ENCODE results near the gene EEF1AKMT1. TPM values are rescaled to one million over a fixed set of nuclear protein-coding genes. Genes with fewer than 3 reads are reported as not detected.

EEF1AKMT1 gene
- total RNA-seq, 2 experiments from 2014 or later = 18.7 to 19.6 TPM

DNA sequence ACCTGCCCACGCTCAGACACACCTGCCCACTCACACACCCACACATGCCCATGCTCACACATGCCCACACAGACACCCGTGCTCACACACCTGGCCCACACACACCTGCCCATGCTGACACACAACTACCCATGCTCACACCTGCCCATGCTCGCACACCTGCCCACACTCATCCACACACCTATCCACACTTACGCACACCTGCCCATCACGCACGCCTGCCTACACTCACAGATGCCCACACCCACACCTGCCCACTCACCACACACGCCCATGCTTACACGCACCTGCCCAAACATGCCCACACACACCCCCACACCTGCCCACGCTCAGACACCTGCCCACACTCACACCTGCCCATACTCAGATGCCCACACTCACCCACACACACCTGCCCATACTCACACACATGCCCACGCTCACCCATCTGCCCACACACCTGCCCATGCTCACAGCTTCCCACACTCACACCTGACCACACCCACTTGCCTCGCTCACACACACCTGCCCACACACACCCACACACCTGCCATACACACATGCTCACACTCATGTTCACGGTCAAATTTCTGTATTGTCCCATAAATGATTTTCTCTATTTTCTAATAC, 54.7 kb downstream of the EEF1AKMT1 start:
- Mint-ChIP-seq H3K27ac (no peak overlapping the region), H3K4me1 (ENCODE audit: low read depth) (peaks cover 6% of the 10 kb centered on the region), H3K36me3 (ENCODE audit: low read depth) (no peaks in the 10 kb centered on the region), H3K27me3 (peaks cover 20% of the 10 kb centered on the region), H3K4me3 (no peak overlapping the region), H3K9me3 (no peaks in the 10 kb centered on the region)
- ChIA-PET POLR2A (no interaction called here), CTCF (no interaction called here)
- ATAC-seq = no peak
- intact Hi-C loops (cut with micrococcal nuclease) = no loop called here
- DNase-seq = no peak
- TF ChIP-seq CTCF (IDR thresholded peaks at IDR 0.05) = no peak

DNA sequence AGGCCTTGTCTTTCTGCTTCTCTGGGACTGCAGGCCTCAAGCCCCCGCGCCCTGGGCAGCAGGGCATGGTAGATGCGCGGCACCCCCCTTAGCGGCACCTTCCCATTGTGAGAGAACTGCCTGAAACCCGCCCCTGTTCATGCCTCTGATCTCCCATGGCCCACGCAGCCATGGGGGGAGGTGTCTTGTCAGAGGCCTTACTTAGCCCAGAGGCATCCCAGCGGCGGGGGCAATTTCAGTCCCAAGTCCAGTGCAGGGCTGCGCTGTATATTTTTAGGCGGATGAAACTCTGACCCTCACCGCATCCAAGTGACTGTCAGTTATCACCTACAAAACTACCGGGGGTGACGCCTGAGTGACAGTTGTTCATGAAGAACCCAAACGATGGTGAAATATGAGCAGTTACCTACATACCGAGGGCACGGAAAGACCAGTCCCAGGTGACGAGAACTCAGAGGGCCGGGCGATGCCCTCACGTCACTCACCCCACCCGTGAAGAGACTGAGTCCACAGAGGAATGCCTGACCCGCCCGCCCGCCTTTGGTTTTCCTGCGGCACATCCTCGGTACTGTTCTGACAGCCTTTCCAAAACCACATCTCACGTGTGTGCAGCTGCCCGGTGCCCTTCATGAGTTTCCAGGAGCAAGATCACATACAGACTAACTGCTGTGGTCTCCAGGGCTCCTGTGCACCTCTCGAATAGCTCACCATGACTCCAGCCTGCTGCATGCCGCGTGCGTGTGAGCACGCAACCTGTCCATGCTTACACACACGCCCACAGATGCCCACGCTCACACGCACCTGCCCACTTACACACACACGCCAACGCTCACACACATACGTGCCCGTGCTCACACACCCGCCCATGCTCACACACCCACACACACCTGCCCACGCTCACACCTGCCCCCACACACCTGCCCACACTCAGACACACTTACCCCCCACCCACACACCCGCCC, 55.9 kb downstream of the EEF1AKMT1 start:
- Mint-ChIP-seq H3K4me1 (ENCODE audit: low read depth) (peaks cover 12% of the 10 kb centered on the region), H3K27me3 (peaks cover 24% of the 10 kb centered on the region), H3K4me3 (no peak overlapping the region), H3K9me3 (no peaks in the 10 kb centered on the region), H3K27ac (no peak overlapping the region), H3K36me3 (ENCODE audit: low read depth) (no peaks in the 10 kb centered on the region)
- ChIA-PET CTCF (interaction anchor here (1.4 kb wide), 1 partner anchor 111 kb away, joined by 4 read pairs; no protein-coding TSS in a partner anchor), POLR2A (no interaction called here)
- TF ChIP-seq CTCF (IDR thresholded peaks at IDR 0.05) = no peak
- ATAC-seq (no peak), DNase-seq (no peak)
- intact Hi-C loops (cut with micrococcal nuclease) = no loop called here

GRCh38 chr13:20716951-20717350, 56.8 kb downstream of the EEF1AKMT1 start:
- Mint-ChIP-seq H3K4me3 (no peak overlapping the region), H3K9me3 (no peaks in the 10 kb centered on the region), H3K36me3 (ENCODE audit: low read depth) (no peaks in the 10 kb centered on the region), H3K27me3 (peaks cover 19% of the 10 kb centered on the region), H3K27ac (no peak overlapping the region), H3K4me1 (ENCODE audit: low read depth) (peaks cover 10% of the 10 kb centered on the region)
- DNase-seq (no peak), ATAC-seq (no peak)
- ChIA-PET POLR2A (interaction anchor here (0.7 kb wide), 1 partner anchor 8 kb away, joined by 3 read pairs; no protein-coding TSS in a partner anchor), CTCF (interaction anchor here (0.7 to 1.4 kb wide), 2 partner anchors 11 to 111 kb away, joined by 3 to 4 read pairs; no protein-coding TSS in a partner anchor)
- no peak for TF ChIP-seq CTCF (IDR thresholded peaks at IDR 0.05)
- intact Hi-C loops (cut with micrococcal nuclease) = no loop called here

DNA sequence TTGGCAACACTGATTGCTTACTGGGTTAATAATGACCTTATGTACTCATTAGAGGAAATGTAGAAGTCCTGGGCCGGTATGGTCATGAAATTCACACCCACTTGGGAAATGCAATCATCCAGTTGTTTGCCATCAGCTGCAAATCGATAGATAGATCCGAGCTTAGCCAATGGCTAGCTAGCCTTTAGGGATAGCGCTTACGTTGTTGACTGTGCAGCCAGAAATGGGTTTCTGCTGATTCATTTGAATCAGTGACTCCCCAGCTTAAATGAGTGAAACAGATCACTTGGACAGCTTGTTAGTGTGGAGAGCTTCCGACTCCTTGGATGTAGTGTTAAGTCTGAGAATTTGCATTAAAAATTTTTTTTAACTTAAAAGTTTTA, 58.4 kb downstream of the EEF1AKMT1 start:
- ChIA-PET POLR2A (interaction anchor here (1.0 kb wide), 1 partner anchor 66 kb away, joined by 3 read pairs; no protein-coding TSS in a partner anchor), CTCF (interaction anchor here (0.8 to 3.6 kb wide), 6 partner anchors 8 to 210 kb away, joined by 3 to 16 read pairs (median 4); no protein-coding TSS in a partner anchor)
- Mint-ChIP-seq H3K36me3 (ENCODE audit: low read depth) (no peaks in the 10 kb centered on the region), H3K4me1 (ENCODE audit: low read depth) (peaks cover 10% of the 10 kb centered on the region), H3K4me3 (no peak overlapping the region), H3K27me3 (peaks cover 8% of the 10 kb centered on the region), H3K27ac (no peak overlapping the region), H3K9me3 (no peaks in the 10 kb centered on the region)
- DNase-seq = no peak
- intact Hi-C loops (cut with micrococcal nuclease) = no loop called here
- no peak for TF ChIP-seq CTCF (IDR thresholded peaks at IDR 0.05)
- no peak for ATAC-seq

Measured in activated CD8-positive, alpha-beta T cell treated with anti-CD3 and anti-CD28 coated beads for 36 hours (primary cell).